Medulla oblongata (tissue), 1 donor: ENCODE measurements around the gene ZNF512B.
"Not testable (repeated sequence)": the region's sequence is repeated elsewhere in the genome, so short reads cannot be mapped to it uniquely, and the experiment has no call there.

Experiments used
- DNase-seq: peaks from one replicate; pipeline ENCODE4 v3.0.0-alpha.2; 2015; ENCODE audit errors: extremely low spot score

The ZNF512B gene

GRCh38 chr20:63969838-63970713 is at the start of gene ZNF512B:
Gene ZNF512B, minus strand, starts transcription at chr20:63969930. Its CDS starts 1,980 bp downstream, at chr20:63967950.
- no peak for DNase-seq

GRCh38 chr20:64015635-64016034 is 45.9 kb upstream of the ZNF512B start:
- DNase-seq: no peak

GRCh38 chr20:64012385-64013154 is 42.8 kb upstream of the ZNF512B start:
- DNase-seq: not testable (repeated sequence)

- no peak for DNase-seq
Measured at GRCh38 chr20:64011366-64011779, 41.6 kb upstream of the ZNF512B start.

GRCh38 chr20:64010711-64011237 is 41.0 kb upstream of the ZNF512B start:
- no peak for DNase-seq

GRCh38 chr20:64009811-64010387 is 40.2 kb upstream of the ZNF512B start:
- no peak for DNase-seq

- DNase-seq: no peak
Measured at GRCh38 chr20:64006902-64007301, 37.2 kb upstream of the ZNF512B start.

- peak; percentile 56 for DNase-seq
Measured at GRCh38 chr20:64006490-64006889, 36.8 kb upstream of the ZNF512B start.

- no peak for DNase-seq
Measured at GRCh38 chr20:64005394-64005793, 35.7 kb upstream of the ZNF512B start.

- no peak for DNase-seq
Measured at GRCh38 chr20:64003960-64004725, 34.4 kb upstream of the ZNF512B start.

- DNase-seq: no peak
Measured at GRCh38 chr20:64001607-64002011, 31.9 kb upstream of the ZNF512B start.

GRCh38 chr20:64000906-64001305 is 31.2 kb upstream of the ZNF512B start:
- DNase-seq: no peak

- no peak for DNase-seq
Measured at GRCh38 chr20:63982937-63983336, 13.2 kb upstream of the ZNF512B start.

GRCh38 chr20:63980806-63981728 is 11.3 kb upstream of the ZNF512B start, which contains the start of gene PRPF6:
Gene PRPF6, plus strand, starts transcription at chr20:63981132. Its CDS starts 114 bp downstream, at chr20:63981246.
- DNase-seq: peak; percentile 96

GRCh38 chr20:63980317-63980805 is 10.6 kb upstream of the ZNF512B start:
- no peak for DNase-seq

GRCh38 chr20:63979557-63980316 is 10.0 kb upstream of the ZNF512B start, which contains the start of gene SAMD10:
Gene SAMD10, minus strand, starts transcription at chr20:63979642. Its CDS starts 175 bp downstream, at chr20:63979467.
- DNase-seq: no peak

- DNase-seq: no peak
Measured at GRCh38 chr20:63979229-63979556, 9.5 kb upstream of the ZNF512B start.

- DNase-seq: no peak
Measured at GRCh38 chr20:63978319-63979228, 8.8 kb upstream of the ZNF512B start.
